ENCODE measurements around the gene SH2D2A. TPM values are rescaled to one million over a fixed set of nuclear protein-coding genes. Genes with fewer than 3 reads are reported as not detected.

SH2D2A gene
- total RNA-seq, 1 donor from 2014 or later, result 3.5 TPM

DNA sequence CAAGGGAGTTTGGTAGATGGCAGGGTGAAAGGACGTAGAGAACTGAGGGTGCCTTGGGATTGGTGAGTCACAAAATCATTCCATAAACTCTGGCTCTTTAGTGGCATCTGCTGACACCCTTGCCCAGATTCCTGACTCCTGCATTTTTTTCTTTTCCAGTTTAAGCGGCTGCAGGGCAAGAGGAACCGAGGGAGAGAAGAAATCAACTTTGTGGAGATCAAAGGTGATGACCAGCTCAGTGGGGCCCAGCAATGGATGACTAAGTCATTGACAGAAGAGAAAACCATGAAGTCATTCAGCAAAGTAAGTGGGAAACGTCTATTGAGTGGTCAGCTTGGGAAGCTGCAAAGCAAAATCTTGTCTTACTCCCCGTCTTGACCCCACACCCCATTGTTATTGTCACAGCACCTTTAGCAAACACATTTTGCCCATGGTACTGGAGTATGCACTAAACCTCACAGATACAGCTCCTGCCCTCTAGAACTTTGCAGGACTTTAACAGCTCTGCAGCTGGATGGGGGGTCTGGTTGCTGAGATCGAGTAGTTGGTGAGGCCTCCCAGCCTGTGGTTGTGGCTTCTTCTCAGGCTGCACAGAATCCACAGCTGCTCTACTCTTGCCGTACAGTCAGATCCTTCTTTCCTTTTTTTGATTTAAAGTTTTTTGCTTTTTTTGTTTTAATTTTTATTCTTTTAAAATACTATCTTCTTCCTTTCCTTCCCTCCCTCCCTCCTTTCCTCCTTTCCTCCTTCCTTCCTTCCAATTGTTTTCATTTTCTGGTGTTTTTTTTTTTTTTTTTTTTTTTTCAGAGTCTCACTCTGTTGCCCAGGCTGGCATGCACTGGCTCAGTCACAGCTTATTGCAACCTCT, 21.9 kb downstream of the SH2D2A start:
- no peaks in the 10 kb centered on the region for H3K4me1 ChIP-seq
- H3K9me3 ChIP-seq, result no peaks in the 10 kb centered on the region
- intact Hi-C loops (cut with DNase I), result no loop called here
- TF ChIP-seq, protein P1, sequence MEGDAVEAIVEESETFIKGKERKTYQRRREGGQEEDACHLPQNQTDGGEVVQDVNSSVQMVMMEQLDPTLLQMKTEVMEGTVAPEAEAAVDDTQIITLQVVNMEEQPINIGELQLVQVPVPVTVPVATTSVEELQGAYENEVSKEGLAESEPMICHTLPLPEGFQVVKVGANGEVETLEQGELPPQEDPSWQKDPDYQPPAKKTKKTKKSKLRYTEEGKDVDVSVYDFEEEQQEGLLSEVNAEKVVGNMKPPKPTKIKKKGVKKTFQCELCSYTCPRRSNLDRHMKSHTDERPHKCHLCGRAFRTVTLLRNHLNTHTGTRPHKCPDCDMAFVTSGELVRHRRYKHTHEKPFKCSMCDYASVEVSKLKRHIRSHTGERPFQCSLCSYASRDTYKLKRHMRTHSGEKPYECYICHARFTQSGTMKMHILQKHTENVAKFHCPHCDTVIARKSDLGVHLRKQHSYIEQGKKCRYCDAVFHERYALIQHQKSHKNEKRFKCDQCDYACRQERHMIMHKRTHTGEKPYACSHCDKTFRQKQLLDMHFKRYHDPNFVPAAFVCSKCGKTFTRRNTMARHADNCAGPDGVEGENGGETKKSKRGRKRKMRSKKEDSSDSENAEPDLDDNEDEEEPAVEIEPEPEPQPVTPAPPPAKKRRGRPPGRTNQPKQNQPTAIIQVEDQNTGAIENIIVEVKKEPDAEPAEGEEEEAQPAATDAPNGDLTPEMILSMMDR (IDR thresholded peaks at IDR 0.05), result no peak
- H3K4me3 ChIP-seq, result no peak overlapping the region
- H3K27me3 ChIP-seq (ENCODE audit: low read depth), result no peaks in the 10 kb centered on the region
- ATAC-seq (no peak), DNase-seq (no peak)
- no peak overlapping the region for H3K27ac ChIP-seq
- H3K36me3 ChIP-seq, result peaks cover 100% of the 10 kb centered on the region

GRCh38 chr1:156789621-156790318, 26.9 kb downstream of the SH2D2A start:
- intact Hi-C loops (cut with DNase I), result no loop called here
- DNase-seq, result no peak
- no peaks in the 10 kb centered on the region for H3K27me3 ChIP-seq (ENCODE audit: low read depth)
- TF ChIP-seq, protein P1 (IDR thresholded peaks at IDR 0.05), result no peak
- H3K4me1 ChIP-seq, result no peaks in the 10 kb centered on the region
- H3K4me3 ChIP-seq, result no peak overlapping the region
- ATAC-seq, result no peak
- H3K9me3 ChIP-seq, result no peaks in the 10 kb centered on the region
- H3K36me3 ChIP-seq, result peaks cover 92% of the 10 kb centered on the region
- H3K27ac ChIP-seq, result no peak overlapping the region

DNA sequence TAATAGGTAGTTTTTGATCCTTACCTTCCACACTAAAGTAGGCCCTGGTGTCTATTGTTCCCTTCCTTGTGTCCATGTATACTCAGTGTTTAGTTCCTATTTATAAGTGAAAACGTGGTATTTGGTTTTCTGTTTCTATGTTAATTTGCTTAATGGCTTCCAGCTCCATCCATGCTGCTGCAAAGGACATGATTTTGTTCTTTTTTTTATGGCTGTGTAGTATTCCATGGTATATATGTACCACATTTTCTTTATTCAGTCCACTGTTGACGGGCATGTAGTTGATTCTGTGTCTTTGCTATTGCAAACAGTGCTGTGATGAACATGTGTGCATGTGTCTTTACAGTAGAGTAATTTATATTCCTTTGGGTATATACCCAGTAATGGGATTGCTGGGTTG, 28.5 kb downstream of the SH2D2A start:
- H3K4me3 ChIP-seq, result no peak overlapping the region
- no peaks in the 10 kb centered on the region for H3K27me3 ChIP-seq (ENCODE audit: low read depth)
- no peak overlapping the region for H3K27ac ChIP-seq
- intact Hi-C loops (cut with DNase I), result no loop called here
- no peaks in the 10 kb centered on the region for H3K9me3 ChIP-seq
- H3K4me1 ChIP-seq, result no peaks in the 10 kb centered on the region
- TF ChIP-seq, protein P1 (IDR thresholded peaks at IDR 0.05), result no peak
- DNase-seq (no peak), ATAC-seq (no peak)
- peaks cover 92% of the 10 kb centered on the region for H3K36me3 ChIP-seq

DNA sequence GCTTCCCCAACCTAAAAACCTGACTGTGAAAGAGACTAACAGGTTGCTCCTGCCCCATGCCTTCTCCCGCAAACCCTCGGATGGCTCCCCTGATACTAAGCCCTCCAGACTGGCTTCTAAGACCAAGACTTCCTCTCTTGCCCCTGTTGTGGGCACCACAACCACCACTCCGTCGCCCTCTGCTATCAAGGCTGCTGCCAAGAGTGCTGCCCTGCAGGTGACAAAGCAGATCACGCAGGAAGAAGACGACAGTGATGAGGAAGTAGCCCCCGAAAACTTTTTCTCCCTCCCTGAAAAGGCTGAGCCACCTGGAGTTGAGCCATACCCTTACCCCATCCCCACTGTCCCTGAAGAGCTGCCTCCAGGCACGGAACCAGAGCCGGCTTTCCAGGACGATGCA, 30.0 kb downstream of the SH2D2A start:
- Histone ChIP-seq H3K36me3 (peaks cover 92% of the 10 kb centered on the region), H3K4me1 (peaks cover 6% of the 10 kb centered on the region), H3K4me3 (no peak overlapping the region), H3K27ac (no peak overlapping the region), H3K27me3 (ENCODE audit: low read depth) (no peaks in the 10 kb centered on the region), H3K9me3 (no peaks in the 10 kb centered on the region)
- no peak for DNase-seq
- TF ChIP-seq, protein P1 (IDR thresholded peaks at IDR 0.05), result no peak
- ATAC-seq, result no peak
- intact Hi-C loops (cut with DNase I), result no loop called here

- Histone ChIP-seq H3K4me1 (peaks cover 9% of the 10 kb centered on the region), H3K36me3 (peaks cover 83% of the 10 kb centered on the region), H3K9me3 (no peaks in the 10 kb centered on the region), H3K27me3 (ENCODE audit: low read depth) (no peaks in the 10 kb centered on the region), H3K4me3 (no peak overlapping the region), H3K27ac (no peak overlapping the region)
- TF ChIP-seq, protein P1 (IDR thresholded peaks at IDR 0.05), result no peak
- ATAC-seq (no peak), DNase-seq (no peak)
- intact Hi-C loops (cut with DNase I), result no loop called here
Observed at GRCh38 chr1:156785458-156785857, 31.2 kb downstream of the SH2D2A start.
